ENCODE results near the gene XKR8. TPM values are rescaled to one million over a fixed set of nuclear protein-coding genes. Genes with fewer than 3 reads are reported as not detected.
A peak's percentile ranks its signal among the peaks of the same experiment; 100 is the strongest.

XKR8 gene
- total and polyA plus RNA-seq, 9 of the 15 experiments (the other 6 are each of a cell fraction or from before 2014, with no cell fraction given), result 0.45 to 2.8 (median 1.7) TPM

DNA sequence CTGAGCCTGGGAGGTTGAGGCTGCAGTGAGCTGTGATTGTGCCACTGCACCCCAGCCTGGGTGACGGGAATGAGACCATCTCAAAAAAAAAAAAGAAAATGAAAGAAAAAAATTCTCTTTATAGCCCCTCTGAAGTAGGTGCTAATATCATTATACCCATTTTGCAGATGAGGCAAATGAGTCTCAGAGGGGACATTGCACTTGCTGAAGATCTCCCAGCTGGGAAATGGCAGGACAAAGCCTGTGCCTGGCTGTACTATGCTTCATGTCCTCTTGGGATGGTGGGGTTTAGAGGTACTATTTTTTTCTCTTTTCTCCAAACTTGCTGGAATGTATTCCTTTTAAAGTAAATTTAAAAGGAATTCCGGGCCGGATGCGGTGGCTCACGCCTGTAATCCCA is 23.4 kb upstream of the XKR8 start:
- Histone ChIP-seq H3K9me3 (replicated peaks; ENCODE audit: control insufficient read depth, insufficient read depth, low read depth, low read length) (no peaks in the 10 kb centered on the region), H3K4me1 (replicated peaks in 1 of 2; ENCODE audit: control insufficient read depth in 2 of 2, insufficient read depth in 2 of 2, low read length in 2 of 2) (peaks cover 13 to 18% of the 10 kb centered on the region in 2 experiments), H3K4me2 (ENCODE audit: insufficient read depth, low read length) (no peak overlapping the region), H3K36me3 (ENCODE audit: control insufficient read depth, insufficient read depth, low read length) (no peaks in the 10 kb centered on the region), H3K9ac (ENCODE audit: insufficient read depth in 1 of 2, low read depth in 2 of 2, low read length in 2 of 2) (no peak overlapping the region), H2AFZ (ENCODE audit: low read depth, low read length) (no peak overlapping the region), H4K20me1 (replicated peaks; ENCODE audit: control insufficient read depth, insufficient read depth, low read length) (no peaks in the 10 kb centered on the region), H3K27ac (ENCODE audit: extremely low read depth, low read depth, low read length) (no peak overlapping the region), H3K27me3 (ENCODE audit: control insufficient read depth in 2 of 2, insufficient read depth in 2 of 2, low read length in 2 of 2) (no peaks in the 10 kb centered on the region), H3K4me3 (no peak overlapping the region), H3K9me1 (ENCODE audit: control insufficient read depth, insufficient read depth, low read length) (no peaks in the 10 kb centered on the region), H3K79me2 (ENCODE audit: control insufficient read depth, insufficient read depth, low read length) (no peaks in the 10 kb centered on the region)
- intact Hi-C loops (cut with micrococcal nuclease) (loop anchor here (5.0 kb wide), 1 partner anchor 79 kb away; no protein-coding TSS in a partner anchor), in situ Hi-C loops (cut with MboI) (no loop called here)
- 17% methylated on average over 4 of the region's 5 CpGs for WGBS (ENCODE audit: insufficient coverage, low coverage, missing lambda C conversion rate)
- CTCF ChIA-PET (ENCODE audit: low intra/inter-chr PET ratio), result no interaction called here
- BruUV-seq (replicated peaks), result no TSS peak
- ATAC-seq (no peak), DNase-seq (ENCODE audit: extremely low read depth in 1 of 4, low spot score in 3 of 4) (no peak), FAIRE-seq (no peak)
- no peak for TF ChIP-seq RBM17 (IDR thresholded peaks at IDR 0.05; ENCODE audit: borderline replicate concordance, low read depth, low read length)
- TF ChIP-seq ADNP (tag; IDR thresholded peaks at IDR 0.05), result peak; percentile 81
- peak; percentile 65 for TF ChIP-seq CHD4 (IDR thresholded peaks at IDR 0.05; ENCODE audit: insufficient read depth, insufficient replicate concordance, low read depth, low read length, poor library complexity, severe bottlenecking)
- peak in 1 of 2 experiments; percentile 50; a peak in 1 of 4 replicates for TF ChIP-seq RCOR1 (IDR thresholded peaks at IDR 0.05; ENCODE audit: borderline replicate concordance in 1 of 2, low read depth in 2 of 2, low read length in 2 of 2)
- TF ChIP-seq SLC30A9 (CRISPR knock-in tag; IDR thresholded peaks at IDR 0.05), result no peak
- no peak for TF ChIP-seq KLF13 (tag; IDR thresholded peaks at IDR 0.05; ENCODE audit: borderline replicate concordance, low read depth)
- TF ChIP-seq SMARCA5 (IDR thresholded peaks at IDR 0.05), result peak; percentile 73; the same call in 1 of the 2 replicates
- TF ChIP-seq SAP30 (IDR thresholded peaks at IDR 0.05; ENCODE audit: borderline replicate concordance, insufficient read depth, low read depth, low read length, poor library complexity, severe bottlenecking), result no peak
- TF ChIP-seq ZNF324 (CRISPR knock-in tag; IDR thresholded peaks at IDR 0.05), result no peak
- TF ChIP-seq KDM1A (IDR thresholded peaks at IDR 0.05), result peak in 1 of 2 experiments; percentile 80; a peak in 2 of 4 replicates
- TF ChIP-seq BCOR (IDR thresholded peaks at IDR 0.05), result peak; percentile 96
- TF ChIP-seq RBM25 (IDR thresholded peaks at IDR 0.05; ENCODE audit: low read depth, low read length, severe bottlenecking), result peak; percentile 94
- TF ChIP-seq HDAC2 (IDR thresholded peaks at IDR 0.05), result peak; percentile 84
- POLR2A ChIA-PET, result interaction anchor here (2.0 kb wide), 1 partner anchor 9 kb away, joined by 16 read pairs; no protein-coding TSS in a partner anchor
